ENCODE results near the gene TMEM150C. TPM values are rescaled to one million over a fixed set of nuclear protein-coding genes. Genes with fewer than 3 reads are reported as not detected.

Gene TMEM150C
- total RNA-seq, 6 experiments from 2014 or later: 3.5 to 11.8 (median 6.8) TPM

- H3K36me3 ChIP-seq: peaks cover 0 to 23% (median 0%) of the 10 kb centered on the region in 4 donors
- intact Hi-C loops (cut with DNase I): no loop called here
Measured at GRCh38 chr4:82458729-82459128, 103.1 kb downstream of the TMEM150C start.

GRCh38 chr4:82457266-82457665 lies 104.5 kb downstream of the TMEM150C start:
- DNase-seq (no peak), ATAC-seq (no peak)
- 87% methylated on average over 3 of the region's 7 CpGs for WGBS (ENCODE audit: insufficient coverage, low coverage, low lambda C conversion rate, missing lambda C conversion rate)
- H3K4me1 ChIP-seq: peaks cover 0 to 2% (median 0%) of the 10 kb centered on the region in 4 donors
- TF ChIP-seq CTCF (IDR thresholded peaks at IDR 0.05) (no peak), POLR2A (IDR thresholded peaks at IDR 0.05) (no peak)
- no peak overlapping the region for H3K4me3 ChIP-seq
- no peaks in the 10 kb centered on the region for H3K27me3 ChIP-seq
- no peaks in the 10 kb centered on the region for H3K9me3 ChIP-seq
- peaks cover 0 to 24% (median 0%) of the 10 kb centered on the region in 4 donors for H3K36me3 ChIP-seq
- intact Hi-C loops (cut with DNase I): no loop called here
- H3K27ac ChIP-seq: no peak overlapping the region

More at GRCh38 chr4:82458729-82459128, 103.1 kb downstream of the TMEM150C start:
- no peaks in the 10 kb centered on the region for H3K9me3 ChIP-seq
- peaks cover 0 to 5% (median 1%) of the 10 kb centered on the region in 4 donors for H3K4me1 ChIP-seq
- H3K27me3 ChIP-seq: no peaks in the 10 kb centered on the region
- ATAC-seq: no peak
- no peak for DNase-seq
- TF ChIP-seq CTCF (IDR thresholded peaks at IDR 0.05): no peak
- no peak for TF ChIP-seq POLR2A (IDR thresholded peaks at IDR 0.05)
- 100% methylated on average over 1 of the region's 2 CpGs for WGBS (ENCODE audit: insufficient coverage, low coverage, low lambda C conversion rate, missing lambda C conversion rate)
- H3K27ac ChIP-seq: no peak overlapping the region
- H3K4me3 ChIP-seq: no peak overlapping the region

- Histone ChIP-seq H3K27me3 (no peaks in the 10 kb centered on the region), H3K9me3 (no peaks in the 10 kb centered on the region), H3K4me3 (no peak overlapping the region), H3K27ac (no peak overlapping the region), H3K36me3 (peaks cover 0 to 24% (median 7%) of the 10 kb centered on the region in 4 donors), H3K4me1 (no peaks in the 10 kb centered on the region)
- intact Hi-C loops (cut with DNase I): no loop called here
- WGBS (ENCODE audit: insufficient coverage, low coverage, low lambda C conversion rate, missing lambda C conversion rate): 87% methylated on average over 6 of the region's 7 CpGs
- DNase-seq (no peak), ATAC-seq (no peak)
- TF ChIP-seq CTCF (IDR thresholded peaks at IDR 0.05) (no peak), POLR2A (IDR thresholded peaks at IDR 0.05) (no peak)
Measured at GRCh38 chr4:82452026-82452425, 109.8 kb downstream of the TMEM150C start.

- DNase-seq: no peak
- intact Hi-C loops (cut with DNase I): no loop called here
- Histone ChIP-seq H3K4me3 (no peak overlapping the region), H3K27ac (no peak overlapping the region), H3K36me3 (peaks cover 0 to 18% (median 7%) of the 10 kb centered on the region in 4 donors), H3K9me3 (no peaks in the 10 kb centered on the region), H3K4me1 (no peaks in the 10 kb centered on the region), H3K27me3 (no peaks in the 10 kb centered on the region)
- WGBS (ENCODE audit: insufficient coverage, low coverage, low lambda C conversion rate, missing lambda C conversion rate): 82% methylated on average over 11 of the region's 13 CpGs
- TF ChIP-seq POLR2A (IDR thresholded peaks at IDR 0.05) (no peak), CTCF (IDR thresholded peaks at IDR 0.05) (no peak)
- ATAC-seq: no peak
Measured at GRCh38 chr4:82450966-82451755, 110.6 kb downstream of the TMEM150C start.

All from right lobe of liver (tissue), 6 donors.